ENCODE measurements around the gene ZWILCH. TPM values are rescaled to one million over a fixed set of nuclear protein-coding genes. Genes with fewer than 3 reads are reported as not detected.

Gene ZWILCH
- total RNA-seq, 1 experiment from 2014 or later: 21.6 TPM

- H3K9me3 Mint-ChIP-seq (ENCODE audit: unreplicated experiment): no peaks in the 10 kb centered on the region
- no peak overlapping the region for H3K4me3 Mint-ChIP-seq (ENCODE audit: unreplicated experiment)
- no peaks in the 10 kb centered on the region for H3K27me3 ChIP-seq (replicated peaks; ENCODE audit: control insufficient read depth, insufficient read depth, low read length)
- H3K4me3 ChIP-seq (ENCODE audit: low read depth, low read length): no peak overlapping the region
- DNase-seq: no peak
- no peak overlapping the region for H3K27ac Mint-ChIP-seq (ENCODE audit: unreplicated experiment)
- no peaks in the 10 kb centered on the region for H3K4me1 ChIP-seq
- H3K4me1 Mint-ChIP-seq (ENCODE audit: low read depth, unreplicated experiment): no peaks in the 10 kb centered on the region
- peaks cover 30% of the 10 kb centered on the region for H3K36me3 Mint-ChIP-seq (ENCODE audit: insufficient read depth, unreplicated experiment)
- ChIA-PET POLR2A (no interaction called here), CTCF (no interaction called here)
- no peaks in the 10 kb centered on the region for H3K9me3 ChIP-seq
- intact Hi-C loops (cut with micrococcal nuclease; ENCODE audit: unreplicated experiment): no loop called here
- no peaks in the 10 kb centered on the region for H3K36me3 ChIP-seq (ENCODE audit: control insufficient read depth, insufficient read depth, low read length)
- BruUV-seq (replicated peaks): no TSS peak
- TF ChIP-seq CTCF (IDR thresholded peaks at IDR 0.05; ENCODE audit: insufficient read depth in 1 of 2, low read depth in 1 of 2, low read length in 1 of 2, severe bottlenecking in 1 of 2, unreplicated experiment in 1 of 2): no peak
- no peaks in the 10 kb centered on the region for H3K27me3 Mint-ChIP-seq (ENCODE audit: insufficient read depth, unreplicated experiment)
These were observed 18.8 kb downstream of the ZWILCH start for GRCh38 chr15:66523926-66524325.

GRCh38 chr15:66524838-66525237 is 19.7 kb downstream of the ZWILCH start:
- no peaks in the 10 kb centered on the region for H3K9me3 ChIP-seq

DNA sequence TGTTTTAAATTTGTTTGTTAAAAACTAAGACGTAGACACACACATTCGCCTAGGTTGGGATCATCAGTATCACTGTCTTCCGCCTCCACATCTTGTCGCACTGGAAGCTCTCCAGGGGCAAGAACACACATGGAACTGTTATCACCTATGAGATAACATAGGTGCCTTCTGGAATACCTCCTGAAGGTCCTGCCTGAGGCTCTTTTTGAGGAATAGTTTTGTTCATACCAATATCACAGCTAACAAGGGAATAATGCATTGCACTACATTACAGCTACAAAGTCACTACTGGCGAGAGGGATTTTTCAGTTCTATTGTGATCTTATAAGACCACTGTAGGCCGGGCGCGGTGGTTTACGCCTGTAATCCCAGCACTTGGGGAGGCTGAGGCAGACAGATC is 29.9 kb downstream of the ZWILCH start:
- CTCF ChIA-PET: no interaction called here
- Mint-ChIP-seq H3K27ac (ENCODE audit: unreplicated experiment) (no peak overlapping the region), H3K4me1 (ENCODE audit: low read depth, unreplicated experiment) (no peaks in the 10 kb centered on the region), H3K36me3 (ENCODE audit: insufficient read depth, unreplicated experiment) (peaks cover 5% of the 10 kb centered on the region), H3K27me3 (ENCODE audit: insufficient read depth, unreplicated experiment) (no peaks in the 10 kb centered on the region), H3K9me3 (ENCODE audit: unreplicated experiment) (no peaks in the 10 kb centered on the region), H3K4me3 (ENCODE audit: unreplicated experiment) (no peak overlapping the region)
- no peaks in the 10 kb centered on the region for H3K4me1 ChIP-seq
- no peak for DNase-seq
- H3K36me3 ChIP-seq (ENCODE audit: control insufficient read depth, insufficient read depth, low read length): no peaks in the 10 kb centered on the region
- POLR2A ChIA-PET: no interaction called here
- H3K27me3 ChIP-seq (replicated peaks; ENCODE audit: control insufficient read depth, insufficient read depth, low read length): no peaks in the 10 kb centered on the region
- no TSS peak for BruUV-seq (replicated peaks)
- H3K9me3 ChIP-seq: no peaks in the 10 kb centered on the region
- intact Hi-C loops (cut with micrococcal nuclease; ENCODE audit: unreplicated experiment): no loop called here
- no peak overlapping the region for H3K4me3 ChIP-seq (ENCODE audit: low read depth, low read length)
- no peak for TF ChIP-seq CTCF (IDR thresholded peaks at IDR 0.05; ENCODE audit: insufficient read depth in 1 of 2, low read depth in 1 of 2, low read length in 1 of 2, severe bottlenecking in 1 of 2, unreplicated experiment in 1 of 2)

More at GRCh38 chr15:66524838-66525237, 19.7 kb downstream of the ZWILCH start:
- Mint-ChIP-seq H3K9me3 (ENCODE audit: unreplicated experiment) (no peaks in the 10 kb centered on the region), H3K4me1 (ENCODE audit: low read depth, unreplicated experiment) (no peaks in the 10 kb centered on the region), H3K27me3 (ENCODE audit: insufficient read depth, unreplicated experiment) (no peaks in the 10 kb centered on the region), H3K27ac (ENCODE audit: unreplicated experiment) (no peak overlapping the region), H3K4me3 (ENCODE audit: unreplicated experiment) (no peak overlapping the region), H3K36me3 (ENCODE audit: insufficient read depth, unreplicated experiment) (peaks cover 35% of the 10 kb centered on the region)
- no peak for TF ChIP-seq CTCF (IDR thresholded peaks at IDR 0.05; ENCODE audit: insufficient read depth in 1 of 2, low read depth in 1 of 2, low read length in 1 of 2, severe bottlenecking in 1 of 2, unreplicated experiment in 1 of 2)
- CTCF ChIA-PET: no interaction called here
- POLR2A ChIA-PET: no interaction called here
- intact Hi-C loops (cut with micrococcal nuclease; ENCODE audit: unreplicated experiment): no loop called here
- no peak overlapping the region for H3K4me3 ChIP-seq (ENCODE audit: low read depth, low read length)
- H3K27me3 ChIP-seq (replicated peaks; ENCODE audit: control insufficient read depth, insufficient read depth, low read length): no peaks in the 10 kb centered on the region
- H3K36me3 ChIP-seq (ENCODE audit: control insufficient read depth, insufficient read depth, low read length): no peaks in the 10 kb centered on the region
- no peak for DNase-seq
- no TSS peak for BruUV-seq (replicated peaks)
- no peaks in the 10 kb centered on the region for H3K4me1 ChIP-seq

Measured in Caco-2 (cell line).